Stimulated activated effector memory CD8-positive, alpha-beta T cell treated with anti-CD3 and anti-CD28 coated beads, Interleukin-12 subunit alpha, Interleukin-12 subunit beta, amount 100 ng/mL, for 72 hours (primary cell): ENCODE results near the gene DYNC1LI2.
A peak's percentile ranks its signal among the peaks of the same experiment; 100 is the strongest.

Experiments
- ATAC-seq: fragments of 150-1000 bp; cut with Tn5 transposase; 2 replicates; pipeline ENCODE4 v1.10.0; 2021
- DNase-seq, 2 donors: peaks; one replicate each; pipeline ENCODE4 v3.0.0; 2021 to 2022; ENCODE audit warnings: low spot score in 2 of 2
- H3K27ac Mint-ChIP-seq: one replicate; pipeline ENCODE4 v1.8.0; 2022; ENCODE audit warnings: mild to moderate bottlenecking, mixed read lengths
- H3K36me3 Mint-ChIP-seq: one replicate; pipeline ENCODE4 v1.8.0; 2022; ENCODE audit warnings: mild to moderate bottlenecking, mixed read lengths
- H3K4me1 Mint-ChIP-seq: one replicate; pipeline ENCODE4 v1.8.0; 2022; ENCODE audit warnings: mixed read lengths
- H3K4me3 Mint-ChIP-seq: one replicate; pipeline ENCODE4 v1.8.0; 2022; ENCODE audit warnings: mild to moderate bottlenecking, mixed read lengths
- H3K9me3 Mint-ChIP-seq: one replicate; pipeline ENCODE4 v1.8.0; 2022; ENCODE audit warnings: mixed read lengths

Gene DYNC1LI2

DNA sequence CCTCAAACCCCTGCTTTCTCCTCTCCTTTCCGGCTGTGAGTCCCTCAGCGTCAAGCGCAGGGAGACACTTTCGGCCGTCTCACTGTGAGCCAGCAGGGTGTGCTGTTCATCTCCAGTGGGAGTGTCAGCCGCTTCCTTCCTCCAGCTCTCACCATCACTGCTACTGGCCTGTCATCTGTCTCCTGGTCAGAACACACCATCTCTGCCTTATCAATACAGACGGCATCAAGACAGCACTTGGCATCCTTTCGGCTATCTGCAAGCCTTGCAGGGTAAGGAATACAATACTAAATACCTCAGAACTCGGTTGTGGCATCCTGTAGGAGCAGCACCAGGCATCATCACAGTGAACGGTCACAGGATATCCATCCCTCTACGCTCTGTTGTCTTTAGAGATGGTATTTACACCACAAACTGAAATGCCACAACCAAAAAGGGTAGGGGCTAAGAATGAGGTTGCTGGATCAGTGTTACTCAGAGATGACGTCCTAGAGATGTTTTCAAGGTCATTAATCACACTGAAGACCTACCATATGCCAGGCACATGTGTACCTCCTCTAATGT is 34.2 kb downstream of the DYNC1LI2 start:
- no peaks in the 10 kb centered on the region for H3K9me3 Mint-ChIP-seq
- H3K36me3 Mint-ChIP-seq, result peaks cover 23% of the 10 kb centered on the region
- H3K27ac Mint-ChIP-seq, result peak overlapping the region; percentile 40
- H3K4me3 Mint-ChIP-seq, result no peak overlapping the region
- ATAC-seq (peak; percentile 28), DNase-seq (no peak)
- no peaks in the 10 kb centered on the region for H3K4me1 Mint-ChIP-seq

DNA sequence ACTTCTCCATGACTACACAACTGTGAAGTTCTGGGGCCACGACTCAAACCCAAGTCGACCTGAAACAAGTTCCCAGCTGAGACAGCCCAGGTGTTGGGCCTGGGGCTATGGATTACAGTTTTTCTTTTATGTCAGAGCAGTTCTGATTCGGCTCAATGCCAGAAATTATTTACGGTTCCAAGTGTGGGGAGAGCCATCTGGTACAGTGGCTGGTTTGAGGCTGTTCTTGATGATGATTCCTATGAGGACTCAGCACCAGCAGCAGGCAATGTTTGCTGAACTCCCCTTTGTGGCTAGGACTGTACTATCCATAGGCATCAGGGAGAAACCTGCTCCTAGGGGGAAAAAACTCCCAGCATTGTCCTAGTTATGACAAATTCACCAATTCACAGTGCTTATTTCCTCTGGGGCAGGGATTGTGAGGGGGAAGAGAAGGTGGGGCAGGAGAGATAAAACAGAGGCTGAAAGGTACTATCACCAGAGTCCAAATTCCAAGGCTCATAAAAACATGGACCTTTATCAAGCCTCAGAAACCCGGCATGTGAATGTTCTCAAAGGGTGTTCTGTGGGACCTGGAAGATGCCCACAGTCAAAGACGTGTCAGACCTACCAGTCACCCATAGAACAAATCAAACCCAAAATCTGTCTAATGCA is 36.6 kb downstream of the DYNC1LI2 start:
- Mint-ChIP-seq H3K9me3 (no peaks in the 10 kb centered on the region), H3K27ac (no peak overlapping the region), H3K4me3 (no peak overlapping the region), H3K4me1 (no peaks in the 10 kb centered on the region), H3K36me3 (no peaks in the 10 kb centered on the region)
- no peak for DNase-seq
- ATAC-seq, result no peak

DNA sequence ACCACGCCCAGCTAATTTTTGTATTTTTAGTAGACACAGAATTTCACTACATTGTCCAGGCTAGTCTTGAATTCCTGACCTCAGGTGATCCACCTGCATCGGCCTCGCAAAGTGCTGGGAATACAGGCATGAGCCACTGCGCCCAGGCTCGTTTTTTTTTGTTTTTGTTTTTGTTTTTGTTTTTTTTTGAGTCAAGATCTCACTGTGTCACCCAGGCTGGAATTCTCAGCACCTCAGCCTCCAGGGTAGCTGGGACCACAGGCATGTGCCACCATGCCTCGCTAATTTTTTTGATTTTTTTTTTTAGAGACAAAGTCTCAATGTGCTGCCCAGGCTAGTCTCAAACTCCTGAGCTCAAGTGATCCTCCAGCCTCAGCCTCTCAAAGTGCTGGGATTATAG is 37.3 kb downstream of the DYNC1LI2 start:
- DNase-seq (no peak), ATAC-seq (no peak)
- Mint-ChIP-seq H3K4me1 (no peaks in the 10 kb centered on the region), H3K36me3 (no peaks in the 10 kb centered on the region), H3K4me3 (no peak overlapping the region), H3K27ac (no peak overlapping the region), H3K9me3 (no peaks in the 10 kb centered on the region)

DNA sequence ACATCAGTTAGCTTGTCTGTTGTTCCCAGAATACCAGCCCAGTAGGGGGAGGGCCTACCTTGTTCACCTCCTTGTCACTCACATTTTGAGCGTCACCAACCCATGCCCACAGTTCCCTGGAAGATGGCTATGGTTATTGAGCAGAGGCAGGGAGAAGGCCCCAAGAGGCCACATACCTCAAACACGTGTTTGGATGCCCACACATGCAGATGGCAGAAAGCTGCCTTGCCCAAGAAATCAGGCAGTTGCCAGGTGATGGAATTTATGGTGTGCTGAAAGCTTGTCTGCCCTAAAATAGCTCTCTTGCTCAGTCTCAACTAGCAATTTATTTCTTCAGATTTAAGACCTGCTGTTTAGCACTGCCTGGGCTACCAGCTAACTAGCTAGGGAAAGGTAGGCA is 38.3 kb downstream of the DYNC1LI2 start:
- H3K27ac Mint-ChIP-seq, result no peak overlapping the region
- no peak overlapping the region for H3K4me3 Mint-ChIP-seq
- DNase-seq, result no peak
- no peaks in the 10 kb centered on the region for H3K4me1 Mint-ChIP-seq
- H3K9me3 Mint-ChIP-seq, result no peaks in the 10 kb centered on the region
- H3K36me3 Mint-ChIP-seq, result no peaks in the 10 kb centered on the region
- ATAC-seq, result peak; percentile 13

DNA sequence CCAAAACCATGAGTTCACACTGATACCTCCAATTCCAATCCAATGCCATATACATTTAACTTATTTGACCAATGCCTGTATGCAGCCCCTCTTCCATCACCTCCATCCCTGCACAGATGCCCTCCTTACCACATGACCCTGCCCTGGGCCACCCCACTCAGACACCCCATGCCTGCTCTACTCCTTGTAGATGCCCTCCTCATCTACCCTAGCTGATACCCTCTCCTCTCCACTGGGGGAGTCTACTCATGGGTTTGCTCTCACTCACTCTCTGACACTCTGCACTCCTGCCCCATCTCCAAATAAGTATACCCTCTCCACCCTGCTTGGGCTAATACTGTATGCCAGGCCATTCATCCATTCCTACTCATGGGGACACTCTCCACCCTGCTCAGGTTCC is 38.9 kb downstream of the DYNC1LI2 start:
- no peaks in the 10 kb centered on the region for H3K36me3 Mint-ChIP-seq
- no peaks in the 10 kb centered on the region for H3K9me3 Mint-ChIP-seq
- ATAC-seq, result peak; percentile 37
- H3K4me3 Mint-ChIP-seq, result no peak overlapping the region
- no peak overlapping the region for H3K27ac Mint-ChIP-seq
- no peaks in the 10 kb centered on the region for H3K4me1 Mint-ChIP-seq
- no peak for DNase-seq

DNA sequence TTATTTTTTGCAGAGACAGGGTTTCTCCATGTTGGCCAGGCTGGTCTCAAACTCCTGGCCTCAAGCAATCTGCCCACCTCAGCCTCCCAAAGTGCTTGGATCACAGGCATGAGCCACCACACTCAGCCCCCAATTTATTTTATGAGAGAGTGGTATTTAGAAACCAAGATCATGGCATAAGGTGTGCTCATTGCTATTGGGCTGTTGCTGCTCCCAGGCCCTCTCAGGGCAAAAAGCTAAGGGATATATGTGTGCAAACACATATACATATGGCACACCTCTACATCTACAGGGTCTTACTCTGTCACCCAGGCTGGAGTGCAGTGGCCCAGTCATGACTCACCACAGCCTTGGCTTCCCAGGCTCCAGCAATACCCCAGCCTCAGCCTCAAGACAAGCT is 39.8 kb downstream of the DYNC1LI2 start:
- H3K4me1 Mint-ChIP-seq, result no peaks in the 10 kb centered on the region
- no peaks in the 10 kb centered on the region for H3K36me3 Mint-ChIP-seq
- ATAC-seq (peak; percentile 32), DNase-seq (no peak)
- no peak overlapping the region for H3K27ac Mint-ChIP-seq
- no peaks in the 10 kb centered on the region for H3K9me3 Mint-ChIP-seq
- no peak overlapping the region for H3K4me3 Mint-ChIP-seq

DNA sequence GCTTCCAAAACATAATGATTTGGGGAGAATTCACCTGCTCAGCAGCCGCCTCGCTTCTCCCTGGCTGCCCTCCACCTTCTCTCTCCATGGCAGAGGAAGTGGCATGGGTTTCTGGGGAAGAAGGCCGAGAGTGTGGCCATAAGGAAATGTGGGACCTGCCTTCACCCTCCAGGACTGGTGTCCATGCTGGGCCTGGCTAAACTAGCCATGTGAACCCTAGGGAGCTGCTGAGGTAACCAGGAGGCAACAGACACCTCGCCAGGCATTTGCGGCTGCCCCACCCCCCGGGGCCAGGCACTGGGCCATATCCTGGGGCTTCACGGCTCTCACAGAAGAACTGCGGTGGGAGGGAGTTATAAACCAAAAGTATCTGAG is 44.9 kb downstream of the DYNC1LI2 start:
- DNase-seq (no peak), ATAC-seq (no peak)
- no peaks in the 10 kb centered on the region for H3K36me3 Mint-ChIP-seq
- no peak overlapping the region for H3K27ac Mint-ChIP-seq
- no peak overlapping the region for H3K4me3 Mint-ChIP-seq
- no peaks in the 10 kb centered on the region for H3K9me3 Mint-ChIP-seq
- no peaks in the 10 kb centered on the region for H3K4me1 Mint-ChIP-seq

DNA sequence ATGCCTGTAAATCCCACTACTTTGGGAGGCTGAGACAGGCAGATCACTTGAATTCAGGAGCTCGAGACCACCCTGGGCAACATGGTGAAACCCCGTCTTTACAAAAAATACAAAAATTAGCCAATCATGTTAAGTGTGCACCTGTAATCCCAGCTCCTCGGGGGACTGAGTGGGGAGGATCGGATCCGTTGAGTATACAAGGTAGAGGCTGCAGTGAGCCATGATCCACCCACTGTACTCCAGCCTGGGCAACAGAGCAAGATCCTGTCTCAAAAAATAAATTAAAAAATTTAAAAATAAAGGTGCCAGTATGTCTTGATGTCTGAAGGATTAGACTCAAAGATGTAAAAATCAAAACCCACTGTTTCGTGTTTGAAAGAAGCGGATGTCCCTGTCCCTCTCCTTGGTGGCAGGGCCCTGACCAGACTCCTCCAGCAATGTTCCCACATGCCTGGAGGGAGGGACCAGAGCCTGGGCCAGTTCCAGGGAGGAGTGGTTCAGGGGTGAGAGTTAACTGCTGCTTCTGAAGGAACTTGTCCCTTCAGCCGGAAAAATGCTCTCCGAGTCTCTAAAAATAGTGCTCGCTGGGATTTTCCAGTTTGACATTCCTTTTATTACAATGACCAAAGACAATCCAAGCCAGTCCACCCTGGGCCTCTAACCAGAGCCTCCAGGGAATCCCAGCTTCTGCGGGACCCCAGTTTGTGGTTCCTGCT is 45.5 kb downstream of the DYNC1LI2 start:
- Mint-ChIP-seq H3K36me3 (no peaks in the 10 kb centered on the region), H3K9me3 (no peaks in the 10 kb centered on the region), H3K27ac (no peak overlapping the region), H3K4me1 (no peaks in the 10 kb centered on the region), H3K4me3 (no peak overlapping the region)
- ATAC-seq, result no peak
- no peak for DNase-seq

DNA sequence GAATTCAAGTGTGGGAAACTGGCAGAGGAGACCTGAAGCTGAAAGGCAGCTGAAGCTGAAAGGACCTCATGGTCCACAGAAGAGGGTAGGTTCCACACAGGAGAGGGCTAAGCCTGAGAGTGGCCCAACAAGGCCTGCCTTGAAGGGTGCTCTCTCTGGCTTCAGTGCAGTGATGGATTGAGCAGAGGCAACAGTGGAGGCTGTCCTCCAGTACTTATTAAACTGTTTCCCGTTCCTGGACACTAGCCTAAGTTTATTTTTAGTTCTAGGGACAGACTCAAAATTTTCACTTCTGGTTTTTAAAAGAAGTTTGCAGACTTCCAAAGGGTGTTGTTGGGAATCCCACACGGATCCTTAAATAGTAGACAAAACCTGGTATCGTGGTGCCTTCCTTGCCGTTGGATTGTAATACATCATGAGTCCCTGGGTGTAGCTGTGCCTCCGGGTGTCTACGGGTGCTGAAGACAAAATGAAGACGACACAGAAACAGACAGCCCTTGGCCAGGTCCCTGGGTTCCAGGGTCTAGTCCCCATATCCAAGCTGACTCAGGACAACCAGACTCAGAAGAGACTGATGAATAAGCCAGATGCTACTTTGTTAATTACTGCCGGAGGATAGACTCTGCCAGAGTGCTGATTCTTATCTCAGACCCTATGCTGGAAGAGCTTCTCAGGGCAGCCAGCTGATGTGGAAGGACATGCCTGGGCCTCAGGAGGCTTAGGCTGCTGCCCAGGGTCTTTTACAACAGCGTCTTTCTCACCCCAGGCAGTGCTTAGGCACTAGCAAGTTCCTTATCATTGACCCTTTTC is 47.8 kb downstream of the DYNC1LI2 start:
- H3K4me3 Mint-ChIP-seq, result no peak overlapping the region
- H3K4me1 Mint-ChIP-seq, result no peaks in the 10 kb centered on the region
- DNase-seq, result no peak
- no peaks in the 10 kb centered on the region for H3K36me3 Mint-ChIP-seq
- no peak for ATAC-seq
- no peak overlapping the region for H3K27ac Mint-ChIP-seq
- no peaks in the 10 kb centered on the region for H3K9me3 Mint-ChIP-seq

DNA sequence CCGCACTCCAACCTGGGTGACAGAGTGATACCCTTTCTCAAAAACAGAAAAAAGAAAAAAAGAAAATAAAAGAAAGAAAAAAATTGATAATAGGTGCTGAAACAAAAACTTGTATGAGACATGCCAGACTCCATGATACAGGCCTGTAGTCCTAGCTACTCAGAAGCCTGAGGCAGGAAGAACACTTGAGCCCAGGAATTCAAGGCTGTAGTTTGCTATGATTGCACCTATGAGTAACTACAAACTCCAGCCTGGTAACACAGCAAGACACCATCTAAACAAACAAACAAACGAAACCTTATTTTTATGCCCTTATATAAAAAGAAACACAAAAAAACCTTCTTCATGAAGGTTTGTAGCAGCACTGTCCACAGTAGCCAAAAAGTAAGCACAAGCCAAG is 49.9 kb downstream of the DYNC1LI2 start:
- Mint-ChIP-seq H3K27ac (no peak overlapping the region), H3K4me1 (no peaks in the 10 kb centered on the region), H3K9me3 (no peaks in the 10 kb centered on the region), H3K4me3 (no peak overlapping the region), H3K36me3 (no peaks in the 10 kb centered on the region)
- ATAC-seq, result no peak
- no peak for DNase-seq

DNA sequence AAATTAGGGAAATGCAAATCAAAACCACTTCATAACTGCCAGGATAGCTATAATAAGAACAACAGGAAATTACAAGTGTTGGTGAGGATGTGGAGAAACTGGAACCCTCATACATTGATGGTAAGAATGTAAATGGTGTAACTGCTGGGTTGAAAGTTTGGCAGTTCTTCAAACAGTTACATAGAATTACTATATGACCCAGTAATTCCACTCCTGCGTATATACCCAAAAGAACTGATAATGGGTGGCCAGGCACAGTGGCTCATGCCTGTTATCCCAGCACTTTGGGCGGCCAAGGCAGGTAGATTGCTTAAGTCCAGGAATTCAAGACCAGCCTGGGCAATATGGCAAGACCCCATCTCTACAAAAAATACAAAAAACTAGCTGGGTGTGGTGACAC is 50.4 kb downstream of the DYNC1LI2 start:
- no peaks in the 10 kb centered on the region for H3K9me3 Mint-ChIP-seq
- no peak overlapping the region for H3K4me3 Mint-ChIP-seq
- H3K36me3 Mint-ChIP-seq, result no peaks in the 10 kb centered on the region
- ATAC-seq (no peak), DNase-seq (no peak)
- H3K4me1 Mint-ChIP-seq, result no peaks in the 10 kb centered on the region
- no peak overlapping the region for H3K27ac Mint-ChIP-seq

DNA sequence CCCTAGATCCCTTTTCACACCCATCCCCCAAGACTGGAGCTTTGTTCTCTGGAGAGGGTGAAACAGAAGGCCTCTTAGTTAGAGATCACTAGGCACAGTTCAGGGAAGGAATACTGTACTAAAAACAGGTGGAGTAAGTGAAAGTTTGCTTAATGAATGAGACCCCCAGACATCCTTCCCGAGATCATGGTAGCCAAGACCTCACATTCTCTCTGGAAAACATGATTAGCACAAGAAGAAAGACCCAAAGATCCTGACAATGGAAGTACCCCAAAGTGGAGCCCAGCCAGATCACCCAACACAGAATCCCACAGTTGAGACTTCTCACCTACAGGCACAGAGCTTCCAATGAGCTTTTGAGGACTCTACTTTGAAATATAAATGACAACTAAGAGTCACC is 51.5 kb downstream of the DYNC1LI2 start:
- no peak for ATAC-seq
- Mint-ChIP-seq H3K9me3 (no peaks in the 10 kb centered on the region), H3K4me3 (no peak overlapping the region), H3K36me3 (no peaks in the 10 kb centered on the region), H3K27ac (no peak overlapping the region), H3K4me1 (no peaks in the 10 kb centered on the region)
- DNase-seq, result no peak

DNA sequence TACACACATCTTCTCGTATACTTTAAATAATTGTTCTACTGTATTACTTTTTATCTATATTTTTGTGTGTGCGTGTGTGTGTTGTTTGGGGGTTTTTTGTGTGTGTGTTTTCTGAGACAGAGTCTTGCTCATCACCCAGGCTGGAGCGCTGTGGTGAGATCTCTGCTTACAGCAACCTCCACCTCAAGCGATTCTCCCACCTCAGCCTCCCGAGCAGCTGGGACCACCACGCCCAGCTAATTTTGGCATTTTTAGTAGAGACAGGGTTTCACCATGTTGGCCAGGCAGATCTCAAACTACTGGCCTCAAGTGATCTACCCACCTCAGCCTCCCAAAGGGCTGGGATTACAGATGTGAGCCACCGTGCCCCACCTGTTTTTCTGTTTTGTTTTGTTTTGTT is 53.4 kb downstream of the DYNC1LI2 start:
- H3K4me3 Mint-ChIP-seq, result peak overlapping the region; percentile 68
- H3K36me3 Mint-ChIP-seq, result no peaks in the 10 kb centered on the region
- no peak for ATAC-seq
- H3K27ac Mint-ChIP-seq, result no peak overlapping the region
- DNase-seq, result no peak
- no peaks in the 10 kb centered on the region for H3K9me3 Mint-ChIP-seq
- no peaks in the 10 kb centered on the region for H3K4me1 Mint-ChIP-seq

DNA sequence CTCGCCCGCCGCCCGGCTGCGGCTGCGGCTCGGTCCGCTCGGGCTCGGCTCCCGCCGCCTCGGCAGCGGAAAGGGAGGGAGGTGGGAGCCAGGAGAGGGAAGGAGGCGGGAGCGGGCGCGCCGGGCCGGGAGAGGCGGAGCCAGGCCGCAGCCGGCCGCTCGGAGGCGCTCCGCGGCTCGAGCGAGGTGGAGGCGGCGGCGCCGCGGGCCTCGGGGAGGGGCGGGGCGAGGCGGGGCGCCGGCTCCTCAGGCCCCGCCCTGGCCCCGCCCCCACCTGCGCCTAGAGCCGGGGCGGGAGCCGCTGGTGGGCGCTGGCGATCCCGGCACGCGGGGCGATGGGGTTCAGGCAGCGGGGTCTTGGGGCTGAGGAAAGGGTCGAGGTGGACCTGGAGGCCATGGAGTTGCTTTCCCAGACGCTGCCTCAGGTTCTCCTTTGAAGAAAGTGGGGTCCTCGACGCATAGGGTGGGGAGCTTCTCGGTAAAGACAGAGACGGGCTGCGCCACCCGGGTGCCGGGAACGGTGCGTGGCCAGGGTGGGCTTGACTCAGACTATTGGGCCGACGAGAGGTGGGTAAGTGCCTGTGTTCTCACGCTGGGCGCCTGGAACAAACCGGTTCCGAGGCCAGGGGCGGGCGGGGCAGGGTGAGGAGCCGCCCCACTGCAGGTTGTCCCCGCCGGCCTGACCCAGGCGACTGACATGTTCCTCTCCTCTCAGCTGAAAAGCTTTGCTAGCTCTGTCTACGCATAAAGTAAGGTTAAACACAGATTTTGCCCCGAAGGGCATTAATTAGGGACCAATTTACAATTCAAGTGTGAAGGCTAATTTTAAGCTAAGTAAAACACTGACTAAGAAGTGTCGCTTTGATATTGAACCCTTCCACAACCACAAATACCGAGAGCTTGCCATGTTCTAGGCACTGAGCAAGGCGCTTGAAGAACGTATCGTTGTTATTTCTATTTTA is 54.5 kb downstream of the DYNC1LI2 start, which contains the start of gene CMTM4:
TSS of gene CMTM4 (minus strand) at position 75 of the 962 bp plus-strand sequence. CDS start 218 bp downstream, outside the sequence.
- DNase-seq (peak; percentile 68 to 84), ATAC-seq (peak; percentile 92)
- Mint-ChIP-seq H3K4me1 (no peaks in the 10 kb centered on the region), H3K4me3 (peak within 1 kb of the TSS; percentile 68), H3K9me3 (no peaks in the 10 kb centered on the region), H3K36me3 (no peaks in the 10 kb centered on the region), H3K27ac (no peak within 1 kb of the TSS)
